Activated B cell treated with CpG ODN at 0.5 μM for 24 hours (primary cell): ENCODE data around the gene CCDC194. TPM values are rescaled to one million over a fixed set of nuclear protein-coding genes. Genes with fewer than 3 reads are reported as not detected.

Source experiments
- ATAC-seq: fragments of 200-7000 bp; cut with Tn5 transposase; one replicate; pipeline ENCODE4 v1.10.0; 2021; ENCODE audit warnings: low read depth, mild to moderate bottlenecking, moderate library complexity
- CTCF ChIA-PET: fragments of 350-600 bp; sonication (Branson Sonifier 250); formaldehyde crosslinking; loops from one replicate; lab custom pipeline; 2021; ENCODE audit warnings: antibody characterized with exemption; lab: Charles Lee
- POLR2A ChIA-PET: fragments of 350-600 bp; sonication (Branson Sonifier 250); formaldehyde crosslinking; loops from one replicate; lab custom pipeline; 2021; ENCODE audit warnings: antibody characterized with exemption; lab: Charles Lee
- DNase-seq: peaks from one replicate; pipeline ENCODE4 v3.0.0; 2022
- H3K27ac Mint-ChIP-seq: one replicate; pipeline ENCODE4 v1.8.0; 2020; ENCODE audit warnings: mixed read lengths
- H3K27me3 Mint-ChIP-seq: one replicate; pipeline ENCODE4 v1.8.0; 2021; ENCODE audit warnings: mixed read lengths
- H3K36me3 Mint-ChIP-seq: one replicate; pipeline ENCODE4 v1.8.0; 2021; ENCODE audit warnings: low read depth, mixed read lengths
- H3K4me1 Mint-ChIP-seq: one replicate; pipeline ENCODE4 v1.8.0; 2021; ENCODE audit warnings: mixed read lengths
- H3K4me3 Mint-ChIP-seq: one replicate; pipeline ENCODE4 v1.8.0; 2020; ENCODE audit warnings: mild to moderate bottlenecking, mixed read lengths
- H3K9me3 Mint-ChIP-seq: one replicate; pipeline ENCODE4 v1.8.0; 2020; ENCODE audit warnings: mixed read lengths
- CTCF ChIP-seq: fragments of 200-600 bp; IDR thresholded peaks from one replicate; pipeline ENCODE4 v1.8.0; 2022; ENCODE audit warnings: antibody characterized with exemption, mild to moderate bottlenecking
- intact Hi-C: fragments of 100-400 bp; cut with micrococcal nuclease; formaldehyde crosslinking; loops from one replicate; pipeline ENCODE4 v1.15.1; 2024
- total RNA-seq: library from RNA; stranded (reverse); gene quantifications from 2 replicates; pipeline ENCODE4 v1.2.3, GENCODE V29; 2022

CCDC194 gene
- total RNA-seq, 1 donor from 2014 or later, result 3.9 TPM

GRCh38 chr19:17435218-17435617 is 41.2 kb upstream of the CCDC194 start:
- Mint-ChIP-seq H3K27me3 (no peaks in the 10 kb centered on the region), H3K9me3 (no peaks in the 10 kb centered on the region), H3K4me1 (no peaks in the 10 kb centered on the region), H3K36me3 (no peaks in the 10 kb centered on the region), H3K27ac (no peak overlapping the region), H3K4me3 (no peak overlapping the region)
- TF ChIP-seq CTCF, result no peak
- ChIA-PET POLR2A (no interaction called here), CTCF (no interaction called here)
- ATAC-seq (no peak), DNase-seq (no peak)
- intact Hi-C loops, result no loop called here

GRCh38 chr19:17431417-17431816 is 37.4 kb upstream of the CCDC194 start:
- TF ChIP-seq CTCF, result no peak
- no peaks in the 10 kb centered on the region for H3K4me1 Mint-ChIP-seq
- no peak for ATAC-seq
- no peaks in the 10 kb centered on the region for H3K27me3 Mint-ChIP-seq
- no peak overlapping the region for H3K4me3 Mint-ChIP-seq
- ChIA-PET POLR2A (no interaction called here), CTCF (no interaction called here)
- intact Hi-C loops, result no loop called here
- no peak overlapping the region for H3K27ac Mint-ChIP-seq
- no peaks in the 10 kb centered on the region for H3K36me3 Mint-ChIP-seq
- no peak for DNase-seq
- no peaks in the 10 kb centered on the region for H3K9me3 Mint-ChIP-seq

GRCh38 chr19:17429641-17430113 is 35.7 kb upstream of the CCDC194 start:
- ATAC-seq, result no peak
- TF ChIP-seq CTCF, result no peak
- intact Hi-C loops, result no loop called here
- no peaks in the 10 kb centered on the region for H3K4me1 Mint-ChIP-seq
- no peaks in the 10 kb centered on the region for H3K9me3 Mint-ChIP-seq
- H3K36me3 Mint-ChIP-seq, result no peaks in the 10 kb centered on the region
- no peak overlapping the region for H3K27ac Mint-ChIP-seq
- no peak for DNase-seq
- POLR2A ChIA-PET, result interaction anchor here (0.6 to 0.7 kb wide), 3 partner anchors 10 to 32 kb away, joined by 3 to 4 read pairs (median 3); partner anchors contain the start of gene MVB12A
- CTCF ChIA-PET, result no interaction called here
- no peaks in the 10 kb centered on the region for H3K27me3 Mint-ChIP-seq
- H3K4me3 Mint-ChIP-seq, result no peak overlapping the region

GRCh38 chr19:17424743-17425365 is 30.9 kb upstream of the CCDC194 start:
- POLR2A ChIA-PET, result interaction anchor here (0.7 kb wide), 1 partner anchor 13 kb away, joined by 3 read pairs; no protein-coding TSS in a partner anchor
- CTCF ChIA-PET, result no interaction called here

More at GRCh38 chr19:17424743-17425365, 30.9 kb upstream of the CCDC194 start:
- H3K9me3 Mint-ChIP-seq, result no peaks in the 10 kb centered on the region
- H3K4me3 Mint-ChIP-seq, result no peak overlapping the region
- ATAC-seq (peak; percentile 33), DNase-seq (no peak)
- no peak for TF ChIP-seq CTCF
- H3K27ac Mint-ChIP-seq, result no peak overlapping the region
- H3K4me1 Mint-ChIP-seq, result peaks cover 7% of the 10 kb centered on the region
- intact Hi-C loops, result no loop called here
- peaks cover 8% of the 10 kb centered on the region for H3K36me3 Mint-ChIP-seq
- no peaks in the 10 kb centered on the region for H3K27me3 Mint-ChIP-seq
